K562 (cell line): ENCODE results near the gene PHF21A. TPM values are rescaled to one million over a fixed set of nuclear protein-coding genes. Genes with fewer than 3 reads are reported as not detected.

Source experiments
- ATF3 ChIP-seq, 2 experiments: fragments of 450-650 bp in 1 of 2; sonication (generic) in 1 of 2; formaldehyde crosslinking in 1 of 2; IDR thresholded peaks in 1 of 2; conservative IDR thresholded peaks in 1 of 2; 2 replicates each; pipeline versions ENCODE4 v1.6.1 to v1.8.1; 2016 to 2023; ENCODE audit warnings: mild to moderate bottlenecking in 2 of 2, moderate library complexity in 2 of 2, inconsistent platforms in 1 of 2, missing genetic modification reagents in 1 of 2
- BCL6 ChIP-seq: fragments of 250-450 bp; sonication (Bioruptor Pico); IDR thresholded peaks from 2 replicates; pipeline ENCODE4 v1.4.0; 2020
- CBX3 ChIP-seq, 2 experiments: IDR thresholded peaks; 1 replicate in 1 of 2; 2 replicates in 1 of 2; pipeline ENCODE4 v1.6.1; 2012; ENCODE audit warnings: inconsistent platforms in 2 of 2, low read length in 2 of 2, borderline replicate concordance in 1 of 2, control low read depth in 1 of 2
- CHD2 ChIP-seq: IDR thresholded peaks from 2 replicates; pipeline ENCODE4 v1.6.1; 2011; ENCODE audit warnings: low read depth, low read length
- ELF1 ChIP-seq: fragments of 200-800 bp; sonication (Bioruptor generic); IDR thresholded peaks from 2 replicates; pipeline ENCODE4 v1.6.1; 2016; ENCODE audit warnings: missing genetic modification characterization, missing compliant biosample characterization
- ETV6 ChIP-seq, 3 experiments: fragments of 150-350 bp in 1 of 3; sonication (generic) in 1 of 3; formaldehyde crosslinking in 1 of 3; IDR thresholded peaks; 2 replicates each; pipeline versions ENCODE4 v1.6.1 to v1.8.0; 2014 to 2022; ENCODE audit warnings: borderline replicate concordance in 2 of 3, low read depth in 2 of 3, antibody characterized with exemption in 1 of 3, low read length in 1 of 3, mild to moderate bottlenecking in 1 of 3, missing genetic modification reagents in 1 of 3
- HDGF ChIP-seq: fragments of 450-650 bp; IDR thresholded peaks from 2 replicates; pipeline ENCODE4 v1.6.1; 2016
- HES1 ChIP-seq: fragments of 450-650 bp; IDR thresholded peaks from 2 replicates; pipeline ENCODE4 v1.6.1; 2016; ENCODE audit warnings: low read depth, mild to moderate bottlenecking, moderate library complexity
- HEY1 ChIP-seq: fragments of 250-450 bp; sonication (Bioruptor Pico); IDR thresholded peaks from 2 replicates; pipeline ENCODE4 v1.5.0; 2020; ENCODE audit warnings: mild to moderate bottlenecking, moderate library complexity, borderline replicate concordance
- KDM4B ChIP-seq, 2 experiments: fragments of 450-650 bp in 1 of 2; sonication (generic) in 1 of 2; IDR thresholded peaks; 2 replicates each; pipeline ENCODE4 v1.6.1; 2016 to 2017; ENCODE audit warnings: borderline replicate concordance in 2 of 2, antibody characterized with exemption in 1 of 2, low read depth in 1 of 2, mild to moderate bottlenecking in 1 of 2
- MAZ ChIP-seq, 2 experiments: fragments of 450-650 bp in 1 of 2; sonication (generic) in 1 of 2; formaldehyde crosslinking; IDR thresholded peaks in 1 of 2; conservative IDR thresholded peaks in 1 of 2; 2 replicates each; pipeline versions ENCODE4 v1.4.0 to v1.5.0; 2020; ENCODE audit warnings: mild to moderate bottlenecking in 1 of 2, missing genetic modification reagents in 1 of 2
- NBN ChIP-seq: fragments of 450-650 bp; IDR thresholded peaks from 2 replicates; pipeline ENCODE4 v1.6.1; 2016; ENCODE audit warnings: low read depth, mild to moderate bottlenecking
- NR2C2 ChIP-seq, 2 experiments: fragments of 200-800 bp in 1 of 2; sonication (Bioruptor generic) in 1 of 2; sonication (generic) in 1 of 2; formaldehyde crosslinking in 1 of 2; IDR thresholded peaks; 2 replicates each; pipeline versions ENCODE4 v1.6.1 to v1.8.0; 2016 to 2022; ENCODE audit warnings: mild to moderate bottlenecking in 1 of 2, missing compliant biosample characterization in 1 of 2, missing genetic modification characterization in 1 of 2, missing genetic modification reagents in 1 of 2
- POLR2H ChIP-seq: IDR thresholded peaks from 2 replicates; pipeline ENCODE4 v1.6.1; 2016; ENCODE audit warnings: missing genetic modification characterization, low read depth, mild to moderate bottlenecking, control low read depth, missing compliant biosample characterization, moderate library complexity
- RB1 ChIP-seq: fragments of 450-650 bp; IDR thresholded peaks from 2 replicates; pipeline ENCODE4 v1.6.1; 2017; ENCODE audit warnings: low read depth, mild to moderate bottlenecking
- SMAD2 ChIP-seq: fragments of 150-350 bp; IDR thresholded peaks from 2 replicates; pipeline ENCODE4 v1.6.1; 2014; ENCODE audit warnings: low read depth, mild to moderate bottlenecking, low read length
- SRSF9 ChIP-seq: fragments of 200-400 bp; formaldehyde crosslinking; IDR thresholded peaks from 2 replicates; pipeline ENCODE4 v1.6.1; 2017; ENCODE audit warnings: low read depth, low read length, borderline replicate concordance
- TBL1XR1 ChIP-seq, 2 experiments: IDR thresholded peaks; 2 replicates each; pipeline ENCODE4 v1.6.1; 2012; ENCODE audit warnings: improper control_type of control experiment in 2 of 2, low read length in 2 of 2, mild to moderate bottlenecking in 1 of 2
- TFAM ChIP-seq: fragments of 250-450 bp; sonication (Bioruptor Pico); conservative IDR thresholded peaks from 2 replicates; pipeline ENCODE4 v1.5.0; 2021; ENCODE audit warnings: mild to moderate bottlenecking, moderate library complexity
- ZBTB2 ChIP-seq: fragments of 450-650 bp; IDR thresholded peaks from 2 replicates; pipeline ENCODE4 v1.6.1; 2016; ENCODE audit warnings: antibody characterized with exemption
- ZNF24 ChIP-seq: fragments of 450-650 bp; IDR thresholded peaks from 2 replicates; pipeline ENCODE4 v1.6.1; 2016
- ZNF395 ChIP-seq: fragments of 200-800 bp; sonication (Bioruptor generic); IDR thresholded peaks from 2 replicates; pipeline ENCODE4 v1.6.1; 2017; ENCODE audit warnings: missing genetic modification characterization, missing compliant biosample characterization
- ZNF76 ChIP-seq: fragments of 250-450 bp; sonication (Bioruptor Pico); IDR thresholded peaks from 2 replicates; pipeline ENCODE4 v1.4.0; 2020; ENCODE audit warnings: mild to moderate bottlenecking, moderate library complexity, borderline replicate concordance
- polyA plus RNA-seq, 8 experiments: library from polyadenylated mRNA; depleted of rRNA in 4 of 8; stranded (reverse) in 5 of 8; unstranded in 3 of 8; fragments of >200 nt; fragmentation: Nextera tagmentation in 2 of 8; fragmentation: Illumina TruSeq in 1 of 8; extraction: Ambion mirVana in 2 of 8; extraction: Trizol in 1 of 8; gene quantifications; 2 replicates each; pipeline versions ENCODE4 v1.2.1 to v1.2.3, GENCODE V29; 2011 to 2014; ENCODE audit warnings: inconsistent platforms in 1 of 8, missing spikeins in 1 of 8
- total RNA-seq, 7 experiments: library from RNA; depleted of rRNA in 6 of 7; stranded (reverse); fragments of >200 nt in 6 of 7; fragmentation: Illumina TruSeq in 2 of 7; extraction: Trizol in 2 of 7; gene quantifications; 2 replicates each; pipeline versions ENCODE4 v1.2.1 to v1.2.3, GENCODE V29; 2011 to 2021; ENCODE audit warnings: low replicate concordance in 1 of 7

PHF21A gene
- total and polyA plus RNA-seq, 9 of the 15 experiments (the other 6 are each of a cell fraction or from before 2014, with no cell fraction given) = 1.5 to 32.4 (median 10.7) TPM

GRCh38 chr11:46121301-46121723, at the start of gene PHF21A (continued):
- TF ChIP-seq HES1 (no peak), NR2C2 (CRISPR knock-in tag; IDR thresholded peaks at IDR 0.05) (no peak), NR2C2 (tag; IDR thresholded peaks at IDR 0.05) (peak; percentile 70), POLR2H (tag) (no peak; the same call in 1 of the 2 replicates), RB1 (peak; percentile 79), HEY1 (CRISPR knock-in tag) (no peak), NBN (no peak; the same call in 1 of the 2 replicates), SRSF9 (no peak), ETV6 (IDR thresholded peaks at IDR 0.05; ENCODE audit: borderline replicate concordance in 1 of 2, low read depth in 2 of 2, low read length in 1 of 2) (no peak), ETV6 (CRISPR knock-in tag; IDR thresholded peaks at IDR 0.05; ENCODE audit: borderline replicate concordance) (no peak), HDGF (no peak), SMAD2 (no peak), ZNF76 (CRISPR knock-in tag) (no peak), TBL1XR1 (IDR thresholded peaks at IDR 0.05; ENCODE audit: low read length in 2 of 2) (no peak), CHD2 (peak; percentile 90), ZNF395 (CRISPR knock-in tag) (peak; percentile 92; the same call in 1 of the 2 replicates), MAZ (CRISPR knock-in tag; conservative IDR thresholded peaks at IDR 0.05 in 1 of 2, IDR thresholded peaks at IDR 0.05 in 1 of 2) (peak; percentile 61 to 81; a peak in 3 of 4 replicates), ATF3 (IDR thresholded peaks at IDR 0.05) (no peak), ATF3 (CRISPR knock-in tag; conservative IDR thresholded peaks at IDR 0.05) (no peak), ZBTB2 (no peak), BCL6 (CRISPR knock-in tag) (no peak), ELF1 (tag) (no peak), CBX3 (IDR thresholded peaks at IDR 0.05; ENCODE audit: borderline replicate concordance in 1 of 2, low read length in 2 of 2) (no peak; a peak in 1 of 3 replicates), KDM4B (IDR thresholded peaks at IDR 0.05; ENCODE audit: borderline replicate concordance in 2 of 2, low read depth in 1 of 2) (0 out of 4 replicates have a peak, but pooled peaks of 1 of the 2 experiments have one; percentile 34), TFAM (CRISPR knock-in tag) (no peak), ZNF24 (no peak)
